Measurements from ENCODE around the gene GPRC5C.

DNA sequence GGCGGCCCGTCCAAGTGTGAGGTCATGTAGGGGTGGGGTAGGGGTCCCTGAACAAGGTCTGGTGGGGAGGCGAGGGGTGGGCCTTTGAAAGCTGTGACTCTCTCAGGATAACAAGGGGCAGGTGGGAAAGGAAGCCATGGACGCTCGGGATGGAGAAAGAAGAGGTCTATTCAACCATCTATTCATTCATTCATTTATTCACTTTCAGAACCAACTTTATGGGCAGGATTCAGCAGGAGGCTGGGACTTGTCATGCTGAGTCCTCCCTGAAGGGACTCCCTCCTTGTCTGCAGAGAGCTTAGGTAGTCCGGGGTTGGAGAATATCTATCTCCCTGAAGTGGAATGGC, 25.9 kb downstream of the GPRC5C start:
- TF ChIP-seq GATA2 (IDR thresholded peaks at IDR 0.05; ENCODE audit: low read depth, low read length) (no peak), GATA3 (IDR thresholded peaks at IDR 0.05; ENCODE audit: low read depth, low read length) (no peak)
